Retinal pigment epithelial cell (primary cell): ENCODE results near the gene MIS12.

Source experiments
- DNase-seq: peaks from one replicate; pipeline ENCODE4 v3.0.0-alpha.2; 2010; ENCODE audit warnings: low read depth
- H3K4me3 ChIP-seq: 2 replicates; pipeline ENCODE4 v1.5.1; 2011; ENCODE audit warnings: mild to moderate bottlenecking, low read length, control low read depth, moderate library complexity
- TF ChIP-seq, protein P1 (sequence below): conservative IDR thresholded peaks from 2 replicates; pipeline ENCODE4 v1.5.1; 2011; ENCODE audit warnings: low read depth, low read length, control low read depth, inconsistent platforms

MIS12 gene

DNA sequence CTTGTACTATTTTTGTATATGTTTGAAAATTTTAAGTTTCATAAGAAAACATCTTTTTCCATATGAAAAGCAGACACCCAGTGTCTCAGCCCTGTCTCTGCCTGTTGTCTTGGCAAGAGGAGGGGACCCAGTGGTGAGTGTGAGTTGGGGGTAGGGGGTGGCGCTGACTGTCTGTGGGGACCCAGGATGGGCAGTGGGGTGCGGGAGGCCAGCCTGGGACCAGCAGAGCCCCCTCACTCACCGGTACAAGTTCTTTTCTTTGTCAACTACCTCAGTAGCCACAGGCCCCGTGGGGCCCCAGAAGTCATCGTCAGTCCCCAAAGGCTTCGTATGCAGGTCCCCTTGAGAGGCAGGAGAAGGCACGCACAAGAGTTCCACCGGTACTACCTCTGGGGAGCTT lies 46.2 kb downstream of the MIS12 start:
- TF ChIP-seq, protein P1, sequence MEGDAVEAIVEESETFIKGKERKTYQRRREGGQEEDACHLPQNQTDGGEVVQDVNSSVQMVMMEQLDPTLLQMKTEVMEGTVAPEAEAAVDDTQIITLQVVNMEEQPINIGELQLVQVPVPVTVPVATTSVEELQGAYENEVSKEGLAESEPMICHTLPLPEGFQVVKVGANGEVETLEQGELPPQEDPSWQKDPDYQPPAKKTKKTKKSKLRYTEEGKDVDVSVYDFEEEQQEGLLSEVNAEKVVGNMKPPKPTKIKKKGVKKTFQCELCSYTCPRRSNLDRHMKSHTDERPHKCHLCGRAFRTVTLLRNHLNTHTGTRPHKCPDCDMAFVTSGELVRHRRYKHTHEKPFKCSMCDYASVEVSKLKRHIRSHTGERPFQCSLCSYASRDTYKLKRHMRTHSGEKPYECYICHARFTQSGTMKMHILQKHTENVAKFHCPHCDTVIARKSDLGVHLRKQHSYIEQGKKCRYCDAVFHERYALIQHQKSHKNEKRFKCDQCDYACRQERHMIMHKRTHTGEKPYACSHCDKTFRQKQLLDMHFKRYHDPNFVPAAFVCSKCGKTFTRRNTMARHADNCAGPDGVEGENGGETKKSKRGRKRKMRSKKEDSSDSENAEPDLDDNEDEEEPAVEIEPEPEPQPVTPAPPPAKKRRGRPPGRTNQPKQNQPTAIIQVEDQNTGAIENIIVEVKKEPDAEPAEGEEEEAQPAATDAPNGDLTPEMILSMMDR: no peak
- no peak for DNase-seq
- no peak overlapping the region for H3K4me3 ChIP-seq

GRCh38 chr17:5533486-5534315 lies 47.3 kb downstream of the MIS12 start:
- DNase-seq: no peak
- TF ChIP-seq, protein P1: no peak
- no peak overlapping the region for H3K4me3 ChIP-seq

DNA sequence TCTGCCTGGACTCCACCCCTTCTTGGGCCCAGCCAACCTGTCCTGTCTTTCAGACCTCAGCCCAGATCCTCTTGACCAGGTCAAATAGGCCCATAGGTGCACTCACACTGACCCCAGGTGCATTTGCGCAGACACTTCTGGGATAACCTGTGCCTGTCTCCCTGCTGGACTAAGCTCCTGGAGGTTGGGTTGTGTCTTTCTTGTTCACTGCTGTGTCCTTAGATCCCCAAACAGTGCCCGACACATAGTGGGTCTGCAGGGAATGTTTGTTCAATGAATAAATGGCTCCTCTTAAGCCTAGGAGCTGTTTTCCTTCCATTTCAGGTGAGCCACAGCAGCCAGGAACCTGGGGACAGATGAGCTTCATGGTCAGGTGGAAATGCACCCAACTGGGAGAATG lies 49.1 kb downstream of the MIS12 start:
- no peak overlapping the region for H3K4me3 ChIP-seq
- TF ChIP-seq, protein P1: no peak
- no peak for DNase-seq

DNA sequence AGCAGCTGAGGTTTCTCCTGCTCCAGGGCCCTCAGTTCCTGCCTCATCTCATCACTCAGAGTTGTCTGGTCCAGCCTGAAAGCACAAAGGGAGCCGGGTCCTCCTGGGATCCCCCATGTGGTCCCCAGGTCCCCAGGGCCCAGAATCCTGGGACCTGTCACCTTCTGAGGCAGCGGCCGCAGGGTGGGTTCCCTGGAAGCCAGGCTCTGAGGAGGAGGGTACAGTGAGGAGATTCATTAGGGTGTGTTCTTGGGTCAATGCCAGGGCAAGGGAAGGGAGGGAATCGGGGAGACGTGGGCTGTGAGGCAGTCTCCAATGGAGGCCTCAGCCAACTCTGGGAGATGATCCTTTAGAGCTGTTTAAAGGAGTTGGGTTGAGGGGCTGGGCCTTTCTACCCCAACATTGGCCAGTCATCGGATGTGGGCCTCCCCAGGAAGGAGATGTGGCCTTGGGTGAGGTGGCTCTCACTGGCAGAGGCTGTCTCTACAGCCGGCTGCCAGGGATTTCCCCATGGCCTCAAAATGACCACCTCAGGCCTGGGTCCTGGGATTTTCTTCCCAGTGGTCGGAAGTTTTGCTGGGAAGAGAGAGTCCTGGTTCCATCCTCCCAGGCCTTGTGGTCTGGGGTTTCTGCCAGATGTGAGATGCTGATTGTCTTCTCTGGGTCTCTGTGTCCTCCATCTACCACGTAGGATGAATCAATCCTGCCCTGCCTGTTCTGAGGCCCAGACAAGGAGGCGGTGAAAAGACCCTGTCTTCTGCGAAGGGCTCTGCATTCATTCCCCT lies 50.7 kb downstream of the MIS12 start:
- no peak overlapping the region for H3K4me3 ChIP-seq
- TF ChIP-seq, protein P1: no peak
- DNase-seq: no peak

- TF ChIP-seq, protein P1: no peak
- DNase-seq: no peak
- H3K4me3 ChIP-seq: no peak overlapping the region
Measured at GRCh38 chr17:5539286-5539685, 52.9 kb downstream of the MIS12 start.

DNA sequence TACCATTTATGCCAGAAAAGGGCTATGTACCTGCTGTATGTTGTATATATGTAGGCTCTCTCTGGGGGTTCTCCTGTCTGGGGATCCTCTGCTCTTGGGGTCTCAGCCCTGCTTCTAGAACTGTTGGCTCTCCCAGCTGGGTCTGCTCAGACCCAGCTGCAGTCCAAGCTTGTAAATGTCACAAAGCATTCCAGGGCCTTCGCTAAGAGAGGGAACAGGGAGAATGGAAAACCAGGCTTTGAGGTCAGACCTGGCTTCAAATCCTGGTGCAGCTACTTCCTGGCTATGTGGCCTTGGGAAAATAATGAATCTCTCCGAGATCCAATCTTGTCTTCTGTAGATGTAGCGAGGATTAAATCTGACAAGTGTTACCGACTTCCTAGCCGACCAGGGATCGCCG lies 54.0 kb downstream of the MIS12 start:
- no peak for DNase-seq

More for the DNA sequence above, 54.0 kb downstream of the MIS12 start:
- TF ChIP-seq, protein P1: no peak
- H3K4me3 ChIP-seq: no peak overlapping the region
